ENCODE data around the gene MANBA. TPM values are rescaled to one million over a fixed set of nuclear protein-coding genes. Genes with fewer than 3 reads are reported as not detected.

Gene MANBA
- total RNA-seq, 6 experiments from 2014 or later: 31.2 to 57.9 (median 36.0) TPM

DNA sequence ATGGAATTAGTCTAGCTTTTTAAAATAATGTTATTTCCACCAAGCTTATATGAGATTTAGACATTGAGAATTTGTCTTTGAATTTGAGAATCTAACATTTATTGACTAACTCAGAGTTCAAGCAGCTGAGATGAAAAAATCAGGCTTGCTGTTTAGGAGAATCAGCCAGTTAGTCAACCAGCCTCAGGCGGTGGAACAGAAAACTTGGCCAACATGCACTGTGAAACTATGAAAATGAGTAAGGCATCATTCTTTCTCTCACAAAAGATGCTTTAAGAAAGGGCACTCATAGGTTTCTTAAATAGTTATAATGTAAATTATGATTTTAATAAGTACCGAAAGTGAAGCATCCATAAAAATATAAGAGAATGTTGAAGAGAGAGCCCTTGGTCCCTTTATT is 175.4 kb downstream of the MANBA start:
- H3K36me3 Mint-ChIP-seq (ENCODE audit: low read depth): peaks cover 18% of the 10 kb centered on the region
- H3K4me3 Mint-ChIP-seq: no peak overlapping the region
- H3K27ac Mint-ChIP-seq: no peak overlapping the region
- H3K27me3 Mint-ChIP-seq (ENCODE audit: insufficient read depth): no peaks in the 10 kb centered on the region
- TF ChIP-seq, protein P1, sequence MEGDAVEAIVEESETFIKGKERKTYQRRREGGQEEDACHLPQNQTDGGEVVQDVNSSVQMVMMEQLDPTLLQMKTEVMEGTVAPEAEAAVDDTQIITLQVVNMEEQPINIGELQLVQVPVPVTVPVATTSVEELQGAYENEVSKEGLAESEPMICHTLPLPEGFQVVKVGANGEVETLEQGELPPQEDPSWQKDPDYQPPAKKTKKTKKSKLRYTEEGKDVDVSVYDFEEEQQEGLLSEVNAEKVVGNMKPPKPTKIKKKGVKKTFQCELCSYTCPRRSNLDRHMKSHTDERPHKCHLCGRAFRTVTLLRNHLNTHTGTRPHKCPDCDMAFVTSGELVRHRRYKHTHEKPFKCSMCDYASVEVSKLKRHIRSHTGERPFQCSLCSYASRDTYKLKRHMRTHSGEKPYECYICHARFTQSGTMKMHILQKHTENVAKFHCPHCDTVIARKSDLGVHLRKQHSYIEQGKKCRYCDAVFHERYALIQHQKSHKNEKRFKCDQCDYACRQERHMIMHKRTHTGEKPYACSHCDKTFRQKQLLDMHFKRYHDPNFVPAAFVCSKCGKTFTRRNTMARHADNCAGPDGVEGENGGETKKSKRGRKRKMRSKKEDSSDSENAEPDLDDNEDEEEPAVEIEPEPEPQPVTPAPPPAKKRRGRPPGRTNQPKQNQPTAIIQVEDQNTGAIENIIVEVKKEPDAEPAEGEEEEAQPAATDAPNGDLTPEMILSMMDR (IDR thresholded peaks at IDR 0.05): no peak
- no peaks in the 10 kb centered on the region for H3K9me3 Mint-ChIP-seq
- peaks cover 14% of the 10 kb centered on the region for H3K4me1 Mint-ChIP-seq (ENCODE audit: low read depth)
- no peak for DNase-seq

DNA sequence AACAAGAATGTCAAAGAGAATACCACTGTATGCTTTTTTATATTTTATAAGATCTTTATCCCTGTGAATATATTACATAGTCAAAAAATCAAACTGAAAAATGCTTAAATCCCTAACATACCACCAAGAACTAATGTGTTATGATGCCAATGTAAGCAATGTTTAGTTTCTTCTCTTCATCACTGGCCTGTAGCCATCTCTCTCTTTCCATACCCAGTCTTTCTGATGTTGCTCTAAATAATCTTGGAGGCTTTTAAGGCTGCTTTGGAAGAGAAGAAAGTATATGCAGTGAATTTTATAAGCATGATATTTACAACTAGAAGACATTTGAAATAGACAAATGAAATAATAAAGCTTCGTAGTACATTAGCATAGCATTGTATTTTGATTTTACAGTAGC is 176.7 kb downstream of the MANBA start:
- Mint-ChIP-seq H3K36me3 (ENCODE audit: low read depth) (peaks cover 8% of the 10 kb centered on the region), H3K27ac (no peak overlapping the region), H3K4me1 (ENCODE audit: low read depth) (peaks cover 14% of the 10 kb centered on the region), H3K9me3 (no peaks in the 10 kb centered on the region), H3K27me3 (ENCODE audit: insufficient read depth) (no peaks in the 10 kb centered on the region), H3K4me3 (no peak overlapping the region)
- DNase-seq: no peak
- TF ChIP-seq, protein P1 (IDR thresholded peaks at IDR 0.05): no peak

Other genes starting within 250 kb of the MANBA start
- gene UBE2D3, start 66.6 kb upstream of the MANBA start, total RNA-seq (2021; fragmentation: NEBNext Ultra II Directional; extraction: Animal tissue kit (Norgen Biotek cat#: 25700)): 100 to 1,000 TPM; 325 to 396 (median 359) TPM
- 10 to 100 TPM; 29.7 to 38.8 (median 34.4) TPM for gene CISD2, start 108.0 kb upstream of the MANBA start, total RNA-seq (2021; fragmentation: NEBNext Ultra II Directional; extraction: Animal tissue kit (Norgen Biotek cat#: 25700))

Data from HFFc6 (cell line).